GM19395 (cell line): Measurements from ENCODE around the gene COL6A1.
"Not testable (repeated sequence)": the region's sequence is repeated elsewhere in the genome, so short reads cannot be mapped to it uniquely, and the experiment has no call there.

ENCODE experiments used
- ATAC-seq: cut with Tn5 transposase; IDR thresholded peaks from one replicate; pipeline ENCODE4 v1.9.1; 2021; ENCODE audit warnings: mild to moderate bottlenecking, moderate library complexity; ENCODE audit not compliant: unreplicated experiment

The COL6A1 gene

DNA sequence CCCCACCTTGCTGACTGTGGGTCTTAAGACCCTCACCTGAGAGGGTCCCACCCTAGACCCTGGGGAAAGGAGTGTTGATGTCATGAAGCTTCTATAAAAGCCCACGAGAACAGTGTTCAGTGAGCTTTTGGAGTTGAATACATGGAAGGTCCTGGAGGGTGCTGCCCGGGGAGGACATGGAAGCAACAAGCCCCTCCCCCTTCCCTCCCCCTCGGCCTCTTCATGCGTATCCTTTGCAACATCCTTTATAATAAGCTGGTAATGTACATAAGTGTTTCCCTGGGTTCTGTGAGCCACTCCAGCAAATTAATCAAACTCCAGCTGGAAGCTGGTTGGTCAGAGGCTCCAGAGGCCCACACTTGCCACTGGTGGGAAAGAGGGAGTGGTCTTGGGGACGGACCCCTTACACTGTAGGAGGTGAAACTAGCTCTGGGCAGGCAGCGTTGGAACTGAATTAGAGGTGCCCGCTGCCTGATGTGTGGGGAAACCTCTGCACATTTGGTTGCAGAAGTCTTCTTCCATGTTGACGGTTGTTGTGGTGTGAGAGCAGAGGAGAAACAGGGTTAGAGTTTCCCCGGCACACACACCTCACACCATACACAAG lies 14.7 kb upstream of the COL6A1 start:
- ATAC-seq: no peak

DNA sequence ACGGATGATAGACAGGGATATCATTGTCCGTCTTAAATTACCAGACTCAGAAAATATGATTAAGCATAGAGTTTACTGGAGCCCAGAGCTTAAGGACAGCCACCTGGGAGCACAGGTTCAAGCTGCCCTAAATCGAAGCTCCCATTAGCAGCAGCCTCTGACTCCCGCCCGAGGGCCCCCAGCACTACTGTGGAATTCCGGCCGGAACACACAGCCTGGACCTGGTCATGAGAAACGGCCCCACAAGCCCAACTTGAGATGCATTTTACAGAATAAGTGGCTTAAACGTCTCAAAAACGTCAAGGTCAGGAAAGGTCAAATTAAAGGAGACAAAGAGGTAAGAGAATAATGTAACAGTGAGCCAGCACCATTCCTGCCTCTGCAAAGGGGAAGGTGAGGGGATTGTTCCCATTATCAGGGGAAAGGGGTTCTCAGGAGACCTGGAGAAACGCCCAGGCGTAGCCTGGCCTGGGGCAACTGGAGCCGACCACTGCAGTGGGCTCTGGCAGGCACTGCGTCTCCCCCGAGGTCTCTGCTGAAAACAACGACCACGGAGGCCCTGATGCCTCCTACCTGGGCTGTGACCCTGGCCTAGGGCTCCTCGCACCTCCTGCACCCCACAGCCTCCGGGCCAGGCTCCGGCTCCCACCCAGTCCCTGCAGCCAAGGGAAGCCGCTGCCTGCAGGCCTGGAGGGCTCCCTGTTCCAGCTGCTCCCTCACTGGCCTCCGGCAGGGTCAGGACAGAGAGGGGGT lies 11.5 kb upstream of the COL6A1 start:
- no peak for ATAC-seq

- no peak for ATAC-seq
Observed at GRCh38 chr21:45970674-45971615, 10.6 kb upstream of the COL6A1 start.

GRCh38 chr21:45971616-45972352 lies 9.8 kb upstream of the COL6A1 start:
- no peak for ATAC-seq

GRCh38 chr21:45972353-45972715 lies 9.2 kb upstream of the COL6A1 start:
- ATAC-seq: no peak

- no peak for ATAC-seq
Observed at GRCh38 chr21:45972716-45973474, 8.7 kb upstream of the COL6A1 start.

GRCh38 chr21:45973475-45974072 lies 8.0 kb upstream of the COL6A1 start:
- no peak for ATAC-seq

- ATAC-seq: no peak
Observed at GRCh38 chr21:45974073-45975019, 7.2 kb upstream of the COL6A1 start.

DNA sequence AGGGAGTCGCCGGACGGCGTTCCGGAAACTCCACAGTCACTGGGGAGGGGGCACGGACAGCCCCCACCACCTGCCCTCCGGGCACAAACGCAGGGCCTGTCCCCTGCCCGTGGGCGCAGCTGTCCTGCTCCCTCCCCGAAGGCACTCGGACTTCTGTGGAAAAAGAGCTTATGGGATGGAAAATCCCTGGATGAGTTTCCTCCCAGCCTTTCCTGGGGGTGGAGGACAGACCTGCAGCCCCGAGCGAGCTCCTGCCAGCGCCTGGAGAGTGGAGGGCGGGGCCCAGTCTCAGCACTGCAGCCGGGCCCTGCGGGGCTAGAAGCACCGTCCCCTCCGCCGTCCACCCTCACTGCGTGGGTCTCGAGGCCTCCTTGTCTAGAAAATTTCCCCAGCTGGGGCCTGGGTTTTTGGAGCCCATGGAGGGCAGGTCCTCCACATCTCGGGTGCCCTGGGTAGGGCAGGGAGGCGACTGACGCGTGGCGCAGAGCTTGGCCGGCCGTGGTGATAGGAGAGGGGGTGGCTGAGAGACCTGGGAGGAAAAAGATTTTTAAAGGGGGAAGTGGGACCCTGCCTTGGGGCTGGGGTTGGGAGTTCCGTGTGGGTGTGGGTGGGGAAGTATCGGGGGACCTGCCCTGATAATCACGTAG lies 6.4 kb upstream of the COL6A1 start:
- ATAC-seq: no peak

GRCh38 chr21:45975667-45976409 lies 5.7 kb upstream of the COL6A1 start:
- not testable (repeated sequence) for ATAC-seq

GRCh38 chr21:45976701-45977311 lies 4.8 kb upstream of the COL6A1 start:
- ATAC-seq: no peak

DNA sequence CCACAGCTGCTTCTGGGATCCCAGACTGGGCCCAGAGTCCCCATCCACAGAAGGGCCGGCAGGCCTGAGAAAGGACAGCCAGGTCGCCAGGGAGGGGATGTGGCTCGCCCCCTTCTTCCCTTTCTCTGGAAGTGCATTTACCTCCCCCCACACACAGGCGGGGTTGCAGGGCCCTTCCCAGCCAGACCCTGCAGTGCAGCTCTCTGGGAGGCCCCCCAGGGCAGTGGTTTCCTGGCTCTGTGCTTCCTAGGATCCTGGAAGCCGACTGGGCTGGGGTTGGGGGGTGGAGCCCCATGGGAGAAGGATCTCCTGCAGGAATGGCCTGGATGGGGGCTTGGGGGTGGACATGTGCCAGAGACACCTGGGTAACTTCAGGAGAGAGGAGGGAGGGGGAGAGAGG lies 4.2 kb upstream of the COL6A1 start:
- ATAC-seq: no peak

DNA sequence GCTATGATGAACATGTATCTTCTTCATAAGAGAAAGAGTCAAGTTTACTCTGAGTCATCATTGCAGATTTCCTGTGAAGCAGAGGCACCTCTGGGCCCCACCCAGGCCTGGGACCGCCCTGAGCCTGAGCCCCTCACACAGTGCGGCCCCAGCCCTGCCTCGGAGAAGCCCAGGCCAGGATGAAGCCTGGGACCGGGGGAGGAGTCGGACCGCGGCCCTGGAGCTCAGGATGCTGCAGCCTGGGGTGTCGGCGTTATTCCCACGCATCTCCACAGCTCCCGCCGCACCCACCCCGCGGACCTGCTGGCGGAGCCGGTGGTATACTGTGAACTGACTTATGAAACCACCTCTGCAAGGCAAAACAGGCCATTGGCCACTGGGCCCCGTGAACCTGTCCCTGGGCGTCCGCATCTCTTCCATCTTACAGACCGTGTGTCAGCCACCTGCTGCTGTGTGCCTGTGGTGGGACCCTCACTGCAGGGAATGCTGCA lies 2.4 kb upstream of the COL6A1 start:
- no peak for ATAC-seq

- ATAC-seq: no peak
Observed at GRCh38 chr21:45979651-45980050, 1.9 kb upstream of the COL6A1 start.

GRCh38 chr21:45980271-45980670 lies 1.3 kb upstream of the COL6A1 start:
- no peak for ATAC-seq

DNA sequence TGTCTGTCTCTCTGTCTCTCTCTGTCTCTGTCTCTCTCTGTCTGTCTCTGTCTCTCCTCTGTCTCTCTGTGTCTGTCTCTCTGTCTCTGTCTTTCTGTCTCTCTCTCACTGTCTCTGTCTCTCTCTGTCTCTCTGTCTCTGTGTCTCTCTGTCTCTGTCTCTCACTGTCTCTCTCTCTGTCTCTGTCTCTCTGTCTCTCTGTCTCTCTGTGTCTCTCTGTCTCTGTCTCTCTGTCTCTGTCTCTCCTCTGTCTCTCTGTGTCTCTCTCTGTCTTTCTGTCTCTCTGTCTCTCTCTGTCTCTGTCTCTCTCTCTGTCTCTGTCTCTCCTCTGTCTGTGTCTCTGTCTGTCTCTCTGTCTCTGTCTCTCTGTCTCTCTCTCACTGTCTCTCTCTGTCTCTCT lies 873 bp upstream of the COL6A1 start:
- ATAC-seq: no peak
